ENCODE measurements around the gene ME1. TPM values are rescaled to one million over a fixed set of nuclear protein-coding genes. Genes with fewer than 3 reads are reported as not detected.
A peak's percentile ranks its signal among the peaks of the same experiment; 100 is the strongest.

Gene ME1
- total and polyA plus RNA-seq, 2 of the 13 experiments (the other 11 are each of a cell fraction or from before 2014, with no cell fraction given): not detected

DNA sequence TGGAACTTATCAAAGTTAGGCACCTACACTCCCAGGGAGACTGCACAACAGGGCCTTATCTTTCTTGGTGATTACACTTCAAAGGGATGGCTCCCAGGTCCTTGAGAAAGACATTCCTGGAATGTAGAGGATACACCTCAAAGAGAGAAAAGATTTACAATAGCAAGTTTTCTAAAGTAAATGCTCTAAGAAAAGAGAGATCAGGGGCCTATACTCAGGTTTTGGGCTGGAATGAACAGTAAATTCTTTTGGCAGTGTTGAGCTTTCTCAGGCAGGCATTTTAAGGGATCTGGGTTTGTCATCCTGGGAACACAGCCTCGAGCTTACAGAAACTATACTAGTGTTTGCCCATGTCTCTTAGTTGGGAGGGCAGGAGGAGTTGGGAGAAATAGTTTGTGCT lies 31.7 kb upstream of the ME1 start:
- no peaks in the 10 kb centered on the region for H3K27me3 ChIP-seq (ENCODE audit: control insufficient read depth in 1 of 2, insufficient read depth in 2 of 2, low read length in 2 of 2)
- CTCF ChIA-PET (ENCODE audit: low intra/inter-chr PET ratio, low total read pairs): no interaction called here

GRCh38 chr6:83461438-83461837 lies 30.6 kb upstream of the ME1 start:
- intact Hi-C loops (cut with micrococcal nuclease; ENCODE audit: unreplicated experiment): no loop called here
- H4K20me1 ChIP-seq (ENCODE audit: insufficient read depth, low read length): no peaks in the 10 kb centered on the region
- no peak overlapping the region for H3K4me3 ChIP-seq (replicated peaks in 1 of 3; ENCODE audit: insufficient read depth in 1 of 3, low read depth in 2 of 3, low read length in 3 of 3)
- no peaks in the 10 kb centered on the region for H3K36me3 ChIP-seq (replicated peaks in 1 of 2; ENCODE audit: control insufficient read depth in 1 of 2, insufficient read depth in 2 of 2, low read length in 2 of 2)
- peak; percentile 18 for DNase-seq (ENCODE audit: low spot score)
- no peak overlapping the region for H3K4me2 ChIP-seq (ENCODE audit: low read depth, low read length)
- POLR2A ChIA-PET: no interaction called here
- no peaks in the 10 kb centered on the region for H3K4me1 ChIP-seq (ENCODE audit: insufficient read depth, low read length)
- CTCF ChIA-PET (ENCODE audit: low intra/inter-chr PET ratio, low total read pairs): no interaction called here
- H3K79me2 ChIP-seq (ENCODE audit: insufficient read depth, low read length): no peaks in the 10 kb centered on the region
- 0% methylated on average over 1 of the region's 1 CpG for WGBS (ENCODE audit: low lambda C conversion rate)
- no TSS peak for BruUV-seq (replicated peaks)
- in situ Hi-C loops (cut with HindIII; ENCODE audit: extremely low pct_ligation_motif_present, low pct_unique_long_range_greater_than_20kb): no loop called here
- H3K9ac ChIP-seq (ENCODE audit: insufficient read depth, low read depth, low read length): no peak overlapping the region
- 0 out of 2 replicates have a peak, but pooled peaks have one; percentile 18 for TF ChIP-seq BHLHE40 (IDR thresholded peaks at IDR 0.05; ENCODE audit: low read length)
- TF ChIP-seq ZNF652 (CRISPR knock-in tag; IDR thresholded peaks at IDR 0.05; ENCODE audit: borderline replicate concordance, low read depth): peak; percentile 62; the same call in 1 of the 2 replicates
- TF ChIP-seq, protein P1, sequence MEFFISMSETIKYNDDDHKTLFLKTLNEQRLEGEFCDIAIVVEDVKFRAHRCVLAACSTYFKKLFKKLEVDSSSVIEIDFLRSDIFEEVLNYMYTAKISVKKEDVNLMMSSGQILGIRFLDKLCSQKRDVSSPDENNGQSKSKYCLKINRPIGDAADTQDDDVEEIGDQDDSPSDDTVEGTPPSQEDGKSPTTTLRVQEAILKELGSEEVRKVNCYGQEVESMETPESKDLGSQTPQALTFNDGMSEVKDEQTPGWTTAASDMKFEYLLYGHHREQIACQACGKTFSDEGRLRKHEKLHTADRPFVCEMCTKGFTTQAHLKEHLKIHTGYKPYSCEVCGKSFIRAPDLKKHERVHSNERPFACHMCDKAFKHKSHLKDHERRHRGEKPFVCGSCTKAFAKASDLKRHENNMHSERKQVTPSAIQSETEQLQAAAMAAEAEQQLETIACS (CRISPR knock-in tag; IDR thresholded peaks at IDR 0.05): no peak
- no peak for TF ChIP-seq ZNF260 (CRISPR knock-in tag; IDR thresholded peaks at IDR 0.05; ENCODE audit: borderline replicate concordance, low read depth)
- no peak for TF ChIP-seq SALL1 (CRISPR knock-in tag; IDR thresholded peaks at IDR 0.05)
- TF ChIP-seq, protein P2, sequence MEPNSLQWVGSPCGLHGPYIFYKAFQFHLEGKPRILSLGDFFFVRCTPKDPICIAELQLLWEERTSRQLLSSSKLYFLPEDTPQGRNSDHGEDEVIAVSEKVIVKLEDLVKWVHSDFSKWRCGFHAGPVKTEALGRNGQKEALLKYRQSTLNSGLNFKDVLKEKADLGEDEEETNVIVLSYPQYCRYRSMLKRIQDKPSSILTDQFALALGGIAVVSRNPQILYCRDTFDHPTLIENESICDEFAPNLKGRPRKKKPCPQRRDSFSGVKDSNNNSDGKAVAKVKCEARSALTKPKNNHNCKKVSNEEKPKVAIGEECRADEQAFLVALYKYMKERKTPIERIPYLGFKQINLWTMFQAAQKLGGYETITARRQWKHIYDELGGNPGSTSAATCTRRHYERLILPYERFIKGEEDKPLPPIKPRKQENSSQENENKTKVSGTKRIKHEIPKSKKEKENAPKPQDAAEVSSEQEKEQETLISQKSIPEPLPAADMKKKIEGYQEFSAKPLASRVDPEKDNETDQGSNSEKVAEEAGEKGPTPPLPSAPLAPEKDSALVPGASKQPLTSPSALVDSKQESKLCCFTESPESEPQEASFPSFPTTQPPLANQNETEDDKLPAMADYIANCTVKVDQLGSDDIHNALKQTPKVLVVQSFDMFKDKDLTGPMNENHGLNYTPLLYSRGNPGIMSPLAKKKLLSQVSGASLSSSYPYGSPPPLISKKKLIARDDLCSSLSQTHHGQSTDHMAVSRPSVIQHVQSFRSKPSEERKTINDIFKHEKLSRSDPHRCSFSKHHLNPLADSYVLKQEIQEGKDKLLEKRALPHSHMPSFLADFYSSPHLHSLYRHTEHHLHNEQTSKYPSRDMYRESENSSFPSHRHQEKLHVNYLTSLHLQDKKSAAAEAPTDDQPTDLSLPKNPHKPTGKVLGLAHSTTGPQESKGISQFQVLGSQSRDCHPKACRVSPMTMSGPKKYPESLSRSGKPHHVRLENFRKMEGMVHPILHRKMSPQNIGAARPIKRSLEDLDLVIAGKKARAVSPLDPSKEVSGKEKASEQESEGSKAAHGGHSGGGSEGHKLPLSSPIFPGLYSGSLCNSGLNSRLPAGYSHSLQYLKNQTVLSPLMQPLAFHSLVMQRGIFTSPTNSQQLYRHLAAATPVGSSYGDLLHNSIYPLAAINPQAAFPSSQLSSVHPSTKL (CRISPR knock-in tag; IDR thresholded peaks at IDR 0.05): 0 out of 2 replicates have a peak, but pooled peaks have one; percentile 22
- no peaks in the 10 kb centered on the region for H3K27me3 ChIP-seq (ENCODE audit: control insufficient read depth in 1 of 2, insufficient read depth in 2 of 2, low read length in 2 of 2)
- FAIRE-seq: no peak
- H3K9me3 ChIP-seq (ENCODE audit: low read length): no peaks in the 10 kb centered on the region
- H2AFZ ChIP-seq (ENCODE audit: low read length): no peak overlapping the region
- no peak; the same call in 2 of the 3 replicates for ATAC-seq
- H3K27ac ChIP-seq (ENCODE audit: extremely low read length, insufficient read depth, low read length): no peak overlapping the region

More for the DNA sequence above, 31.7 kb upstream of the ME1 start:
- Histone ChIP-seq H3K79me2 (ENCODE audit: insufficient read depth, low read length) (no peaks in the 10 kb centered on the region), H4K20me1 (ENCODE audit: insufficient read depth, low read length) (no peaks in the 10 kb centered on the region), H2AFZ (ENCODE audit: low read length) (no peak overlapping the region), H3K36me3 (replicated peaks in 1 of 2; ENCODE audit: control insufficient read depth in 1 of 2, insufficient read depth in 2 of 2, low read length in 2 of 2) (no peaks in the 10 kb centered on the region), H3K9me3 (ENCODE audit: low read length) (no peaks in the 10 kb centered on the region), H3K4me2 (ENCODE audit: low read depth, low read length) (no peak overlapping the region), H3K27ac (ENCODE audit: extremely low read length, insufficient read depth, low read length) (no peak overlapping the region), H3K9ac (ENCODE audit: insufficient read depth, low read depth, low read length) (no peak overlapping the region), H3K4me1 (ENCODE audit: insufficient read depth, low read length) (no peaks in the 10 kb centered on the region), H3K4me3 (replicated peaks in 1 of 3; ENCODE audit: insufficient read depth in 1 of 3, low read depth in 2 of 3, low read length in 3 of 3) (no peak overlapping the region)
- intact Hi-C loops (cut with micrococcal nuclease; ENCODE audit: unreplicated experiment) (no loop called here), in situ Hi-C loops (cut with HindIII; ENCODE audit: extremely low pct_ligation_motif_present, low pct_unique_long_range_greater_than_20kb) (no loop called here)
- no peak for ATAC-seq
- no TSS peak for BruUV-seq (replicated peaks)
- FAIRE-seq: no peak
- WGBS (ENCODE audit: low lambda C conversion rate): 0% methylated on average over 1 of the region's 1 CpG
- POLR2A ChIA-PET: no interaction called here
- TF ChIP-seq TCF7 (IDR thresholded peaks at IDR 0.05; ENCODE audit: low read depth) (0 out of 2 replicates have a peak, but pooled peaks have one; percentile 16), HOXA7 (CRISPR knock-in tag; IDR thresholded peaks at IDR 0.05) (no peak)
- peak; percentile 24 for DNase-seq (ENCODE audit: low spot score)
